Adrenal gland (tissue), 12 donors: ENCODE results near the gene PARD3B. TPM values are rescaled to one million over a fixed set of nuclear protein-coding genes. Genes with fewer than 3 reads are reported as not detected.

Experiments used
- DNase-seq, 7 donors: peaks; one replicate each; pipeline ENCODE4 v3.0.0-alpha.2; 2019 to 2020
- H3K27ac ChIP-seq, 5 donors: fragments of 200-600 bp; sonication (generic) in 4 of 5; 1 replicate in 3 of 5; 2 replicates in 2 of 5; pipeline versions ENCODE4 v1.5.1 to v1.8.0; 2016 to 2020; ENCODE audit warnings: mild to moderate bottlenecking in 1 of 5
- H3K27me3 ChIP-seq: fragments of 200-600 bp; 2 replicates; pipeline ENCODE4 v1.8.0; 2021
- H3K36me3 ChIP-seq, 2 donors: fragments of 200-600 bp; replicated peaks in 1 of 2; 1 replicate in 1 of 2; 2 replicates in 1 of 2; pipeline versions ENCODE4 v1.5.1 to v1.8.0; 2018 to 2022
- H3K4me1 ChIP-seq, 2 donors: fragments of 200-600 bp; replicated peaks in 1 of 2; 1 replicate in 1 of 2; 2 replicates in 1 of 2; pipeline versions ENCODE4 v1.5.1 to v1.8.0; 2018 to 2021
- H3K4me3 ChIP-seq, 4 donors: fragments of 200-600 bp; sonication (generic) in 3 of 4; one replicate each; pipeline ENCODE4 v1.5.1; 2016 to 2018
- H3K9me3 ChIP-seq, 3 donors: fragments of 200-600 bp; sonication (generic) in 1 of 3; replicated peaks in 1 of 3; 1 replicate in 2 of 3; 2 replicates in 1 of 3; pipeline versions ENCODE4 v1.5.1 to v1.8.0; 2016 to 2021
- CTCF ChIP-seq, 6 experiments: fragments of 450-650 bp in 4 of 6; fragments of 200-600 bp in 2 of 6; sonication (generic) in 1 of 6; IDR thresholded peaks; 1 replicate in 5 of 6; 2 replicates in 1 of 6; pipeline versions ENCODE4 v1.5.1 to v1.8.0; 2016 to 2021; ENCODE audit warnings: antibody characterized with exemption in 6 of 6, mild to moderate bottlenecking in 2 of 6, moderate library complexity in 1 of 6
- POLR2A ChIP-seq, 2 donors: fragments of 450-650 bp; IDR thresholded peaks; one replicate each; pipeline ENCODE4 v1.6.1; 2017; ENCODE audit warnings: antibody characterized with exemption in 2 of 2, mild to moderate bottlenecking in 2 of 2, moderate library complexity in 1 of 2
- WGBS, 4 donors: extraction: QIAGEN DNeasy Blood & Tissue Kit in 2 of 4; methylation state at CpG; one replicate each; pipeline versions ENCODE4 v1.1.5 to v1.1.7; 2013 to 2017; 5-methylcytosine and 5-hydroxymethylcytosine counted together
- intact Hi-C, 2 donors: fragments of 100-400 bp; cut with DNase I; formaldehyde crosslinking; loops; one replicate each; pipeline versions ENCODE4 v1.14.1 to v1.15.0; 2022 to 2023
- polyA plus RNA-seq, 3 donors: library from polyadenylated mRNA; stranded (reverse); fragments of 200-250 nt in 2 of 3; fragments of 350-450 nt in 1 of 3; fragmentation: Illumina TruSeq in 1 of 3; extraction: RNeasy Lipid Tissue Mini Kit (QIAGEN cat#74804) in 1 of 3; gene quantifications; one replicate each; pipeline ENCODE4 v1.2.3, GENCODE V29; 2013 to 2014
- total RNA-seq, 9 donors: library from RNA; depleted of rRNA in 4 of 9; stranded (reverse); fragments of >200 nt in 4 of 9; fragments of 120-200 nt in 1 of 9; fragmentation: NEBNext Ultra II Directional in 1 of 9; extraction: Animal tissue kit (Norgen Biotek cat#: 25700) in 1 of 9; gene quantifications; one replicate each; pipeline versions ENCODE4 v1.1.0 to v1.2.4, GENCODE V29; 2013 to 2023
- donor health status: healthy with polysubstance abuse.
- donor health status: Bipolar disorder and iron deficiency.
- donor health status: DM: yes; HTN: yes; CAD: no.
- donor health status: DM: no; HTN: no; CAD: no.
- donor health status: DM: no; HTN: no; CAD: no.
- donor health status: DM: yes; HTN: yes; CAD: no.

PARD3B gene
- total and polyA plus RNA-seq, 12 donors, result 1.9 to 20.4 (median 9.5) TPM

- H3K27me3 ChIP-seq, result no peaks in the 10 kb centered on the region
- H3K9me3 ChIP-seq, result no peaks in the 10 kb centered on the region
- H3K36me3 ChIP-seq, result no peaks in the 10 kb centered on the region
- intact Hi-C loops, result no loop called here
- TF ChIP-seq POLR2A (IDR thresholded peaks at IDR 0.05), result no peak
- no peak for TF ChIP-seq CTCF (IDR thresholded peaks at IDR 0.05)
- no peak overlapping the region for H3K4me3 ChIP-seq
- peaks cover 0 to 2% of the 10 kb centered on the region in 2 donors for H3K4me1 ChIP-seq
- 90 to 94% (median 92%) methylated on average over 9 to 11 of the region's 11 CpGs for WGBS, 4 donors
- DNase-seq, result no peak
- no peak overlapping the region for H3K27ac ChIP-seq
Measured at GRCh38 chr2:204578928-204579598, 33.8 kb downstream of the PARD3B start.

- Histone ChIP-seq H3K9me3 (no peaks in the 10 kb centered on the region), H3K4me3 (no peak overlapping the region), H3K36me3 (no peaks in the 10 kb centered on the region), H3K4me1 (no peaks in the 10 kb centered on the region), H3K27me3 (no peaks in the 10 kb centered on the region), H3K27ac (no peak overlapping the region)
- DNase-seq, result no peak
- 69 to 79% (median 71%) methylated on average over 4 of the region's 4 CpGs for WGBS, 4 donors
- no peak for TF ChIP-seq POLR2A (IDR thresholded peaks at IDR 0.05)
- no peak for TF ChIP-seq CTCF (IDR thresholded peaks at IDR 0.05)
- intact Hi-C loops, result no loop called here
Measured at GRCh38 chr2:204581946-204582345, 36.7 kb downstream of the PARD3B start.

GRCh38 chr2:204583773-204584172, 38.5 kb downstream of the PARD3B start:
- Histone ChIP-seq H3K9me3 (no peaks in the 10 kb centered on the region), H3K27ac (no peak overlapping the region), H3K27me3 (no peaks in the 10 kb centered on the region), H3K4me3 (no peak overlapping the region), H3K4me1 (no peaks in the 10 kb centered on the region), H3K36me3 (no peaks in the 10 kb centered on the region)
- TF ChIP-seq CTCF (IDR thresholded peaks at IDR 0.05), result no peak
- no peak for TF ChIP-seq POLR2A (IDR thresholded peaks at IDR 0.05)
- WGBS, 4 donors, result 70 to 81% (median 73%) methylated on average over 2 of the region's 2 CpGs
- intact Hi-C loops, result no loop called here
- DNase-seq, result peak in 2 of 7 donors; percentile 3 to 7

GRCh38 chr2:204585930-204586329, 40.7 kb downstream of the PARD3B start:
- intact Hi-C loops, result no loop called here
- H3K4me1 ChIP-seq, result no peaks in the 10 kb centered on the region
- 90 to 97% (median 93%) methylated on average over 1 of the region's 1 CpG for WGBS, 4 donors

More at GRCh38 chr2:204585930-204586329, 40.7 kb downstream of the PARD3B start:
- Histone ChIP-seq H3K27ac (no peak overlapping the region), H3K9me3 (no peaks in the 10 kb centered on the region), H3K36me3 (no peaks in the 10 kb centered on the region), H3K27me3 (no peaks in the 10 kb centered on the region), H3K4me3 (no peak overlapping the region)
- TF ChIP-seq POLR2A (IDR thresholded peaks at IDR 0.05) (no peak), CTCF (IDR thresholded peaks at IDR 0.05) (no peak)
- no peak for DNase-seq
